Measurements from ENCODE around the gene RPUSD1. TPM values are rescaled to one million over a fixed set of nuclear protein-coding genes. Genes with fewer than 3 reads are reported as not detected.

Gene RPUSD1
- total RNA-seq, 1 experiment from 2014 or later: 69.3 TPM

DNA sequence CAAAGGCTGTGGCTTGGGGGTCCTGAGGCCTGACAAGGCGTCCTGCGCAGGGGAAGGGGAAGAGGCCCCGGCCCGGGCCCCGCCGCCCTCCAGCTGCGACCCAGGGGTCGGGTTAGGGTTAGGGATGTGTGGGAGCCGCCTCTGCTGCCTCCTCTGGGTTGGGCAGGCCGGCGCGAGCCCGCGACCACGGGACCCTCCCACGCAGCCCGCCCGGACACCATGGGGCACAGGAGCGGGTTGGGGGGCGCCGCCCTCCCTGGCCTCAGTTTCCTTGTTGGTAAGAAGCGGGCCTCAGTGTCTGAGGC, 47.8 kb downstream of the RPUSD1 start:
- no peak for DNase-seq (ENCODE audit: low spot score)

DNA sequence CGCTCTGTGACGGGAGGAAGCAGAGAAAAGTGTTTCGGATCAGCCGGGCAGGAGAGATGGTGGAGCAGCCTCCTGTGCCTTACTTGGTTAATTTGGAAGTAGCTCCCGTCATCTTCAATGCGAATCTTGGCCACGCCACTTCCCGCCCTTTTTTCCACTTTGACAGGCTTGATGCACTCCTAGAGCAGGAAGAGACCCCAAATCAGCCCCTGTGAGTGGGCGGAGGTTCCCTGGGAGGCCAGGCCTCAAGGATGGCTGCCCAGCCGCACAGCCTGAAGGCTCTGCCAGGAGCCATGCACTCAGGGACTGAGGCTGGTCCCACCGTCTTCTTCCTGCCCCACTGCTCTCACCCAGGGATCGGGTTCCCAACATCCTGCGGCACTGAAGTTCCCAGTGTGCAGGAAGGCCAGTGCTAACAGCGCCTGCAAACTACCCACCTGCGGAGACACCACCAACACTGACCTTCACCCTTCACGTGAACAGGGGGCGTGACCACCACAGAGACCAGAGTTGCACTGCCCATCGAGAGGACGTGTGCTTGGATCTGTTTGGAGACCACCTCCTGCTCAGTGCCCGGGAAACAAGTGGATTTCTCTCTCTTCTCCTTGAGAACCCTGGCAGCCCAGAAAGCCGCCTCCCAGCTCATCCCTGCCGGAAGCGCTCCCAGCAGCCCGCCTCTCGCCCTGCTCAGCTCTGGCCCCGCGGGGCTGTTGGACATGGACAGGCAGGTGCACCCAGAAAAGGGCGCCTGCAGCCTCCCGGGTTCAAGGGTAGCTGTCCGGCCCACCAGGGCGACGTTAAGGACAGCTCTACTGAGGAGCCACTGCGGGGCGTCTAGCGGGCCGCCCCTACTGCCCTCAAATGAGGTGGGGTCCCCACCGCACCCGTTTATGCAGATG, 48.4 kb downstream of the RPUSD1 start:
- in situ Hi-C loops (cut with HindIII; ENCODE audit: low sequenced_read_pairs): no loop called here
- no peak for DNase-seq (ENCODE audit: low spot score)

More for the DNA sequence above, 47.8 kb downstream of the RPUSD1 start:
- in situ Hi-C loops (cut with HindIII; ENCODE audit: low sequenced_read_pairs): no loop called here

DNA sequence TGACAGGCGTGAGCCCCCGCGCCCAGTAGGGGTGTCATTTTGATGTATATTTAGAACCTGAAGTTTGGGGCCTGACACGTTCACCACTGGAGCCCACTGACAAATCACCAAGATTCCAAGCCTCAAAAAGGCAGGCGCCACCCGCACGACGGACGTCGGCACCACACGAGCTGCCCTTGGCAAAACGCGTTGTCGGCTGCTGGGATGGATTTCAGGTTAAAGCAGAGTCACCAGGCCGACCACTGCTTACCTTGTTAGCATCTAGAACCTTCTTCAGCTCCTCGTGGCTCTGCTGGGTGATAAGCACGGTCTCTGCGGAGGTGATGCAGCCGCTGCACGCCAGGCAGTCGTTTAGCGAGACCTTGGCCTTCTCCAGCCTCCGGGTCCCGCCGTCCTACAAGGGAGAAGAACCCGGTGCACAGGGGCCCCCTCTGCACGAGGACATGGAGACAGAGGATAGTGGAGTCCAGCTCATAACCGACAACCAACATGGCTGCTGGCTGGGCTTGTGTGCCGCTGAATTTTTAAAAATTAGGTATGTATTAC, 51.2 kb downstream of the RPUSD1 start:
- in situ Hi-C loops (cut with HindIII; ENCODE audit: low sequenced_read_pairs): no loop called here
- no peak for DNase-seq (ENCODE audit: low spot score)

DNA sequence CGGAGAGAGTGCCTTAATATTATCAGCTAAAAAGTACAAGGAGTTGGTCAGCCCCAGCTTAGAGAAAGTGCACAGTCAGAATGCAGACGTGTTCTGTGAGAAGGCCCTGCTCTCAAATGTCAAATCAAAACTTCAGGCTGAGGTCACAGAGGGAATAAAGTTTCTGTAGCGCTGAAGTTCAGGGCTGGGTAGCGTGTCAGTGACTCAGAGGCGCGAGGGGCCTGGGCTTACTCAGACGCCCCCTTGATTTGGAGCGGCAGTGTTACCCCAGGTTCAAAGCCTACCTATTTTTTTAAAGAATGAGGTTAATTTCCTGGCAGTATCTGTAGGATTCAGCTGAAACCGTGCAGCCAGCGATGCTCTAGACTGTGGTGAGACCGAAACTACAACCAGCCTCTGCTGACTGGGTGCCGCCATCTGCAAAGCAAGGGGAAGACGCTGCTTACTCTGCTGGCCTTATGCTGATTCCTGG, 52.2 kb downstream of the RPUSD1 start:
- in situ Hi-C loops (cut with HindIII; ENCODE audit: low sequenced_read_pairs): no loop called here
- no peak for DNase-seq (ENCODE audit: low spot score)

DNA sequence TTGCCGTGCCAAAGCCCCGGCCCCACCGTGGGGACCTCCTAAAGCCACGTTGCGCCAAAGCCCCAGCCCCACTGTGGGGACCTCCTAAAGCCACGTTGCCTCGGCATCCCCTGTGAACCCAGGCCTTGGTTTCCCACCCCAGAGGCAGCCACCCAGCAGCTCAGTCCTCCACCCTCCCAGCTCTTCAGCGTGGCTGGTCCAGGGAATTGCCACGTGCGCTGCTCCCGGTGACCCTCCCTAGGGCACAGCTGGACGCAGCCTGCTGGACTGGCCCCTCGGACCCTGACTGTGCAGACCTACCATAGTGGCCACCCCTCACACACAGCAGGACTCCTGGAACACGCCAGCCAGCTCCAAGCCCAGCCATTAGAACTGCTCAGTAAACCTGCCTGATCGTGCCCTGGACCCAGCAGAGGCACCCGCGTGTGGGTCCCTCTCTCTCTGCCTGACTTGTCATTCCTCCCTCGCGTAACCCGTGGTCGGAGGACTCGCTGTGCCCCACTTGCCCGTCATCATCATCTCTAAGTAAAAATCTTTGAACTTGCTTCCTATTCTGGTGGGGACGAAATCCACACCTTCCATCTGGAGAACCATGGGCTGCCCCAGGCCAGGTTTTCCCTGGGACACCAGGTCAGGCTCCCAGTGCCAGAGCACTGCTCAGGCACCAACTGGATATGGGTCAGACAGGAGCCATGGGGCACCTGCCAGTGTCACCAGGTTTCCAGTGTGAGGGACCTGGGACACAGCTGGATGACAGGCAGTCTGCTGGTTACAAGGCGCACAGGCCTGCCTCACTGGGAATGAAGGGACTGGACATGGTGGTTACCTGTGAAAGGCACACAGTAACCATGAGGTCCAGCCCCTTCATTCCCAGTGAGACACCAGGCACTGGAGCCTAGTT, 53.0 kb downstream of the RPUSD1 start:
- in situ Hi-C loops (cut with HindIII; ENCODE audit: low sequenced_read_pairs): no loop called here
- DNase-seq (ENCODE audit: low spot score): no peak

Other genes with a start within 250 kb of the RPUSD1 start
- 0.41 and 2.3 TPM in 2 replicates for gene PRR35, start 228.0 kb downstream of the RPUSD1 start, total RNA-seq (2014; rRNA removed; shearing (Covaris generic))
- 2.7 and 4.1 TPM in 2 replicates for gene NHLRC4, start 221.4 kb downstream of the RPUSD1 start, total RNA-seq (2014; rRNA removed; shearing (Covaris generic))
- 38.8 and 54.4 TPM in 2 replicates for gene PIGQ, start 218.4 kb downstream of the RPUSD1 start, total RNA-seq (2014; rRNA removed; shearing (Covaris generic))
- 28.6 and 32.2 TPM in 2 replicates for gene RAB40C, start 198.3 kb downstream of the RPUSD1 start, total RNA-seq (2014; rRNA removed; shearing (Covaris generic))
- 44.6 and 64.4 TPM in 2 replicates for gene WFIKKN1, start 157.4 kb downstream of the RPUSD1 start, total RNA-seq (2014; rRNA removed; shearing (Covaris generic))
- 119 and 161 TPM in 2 replicates for gene METTL26, start 152.1 kb downstream of the RPUSD1 start, total RNA-seq (2014; rRNA removed; shearing (Covaris generic))
- gene MCRIP2, start 146.6 kb downstream of the RPUSD1 start, total RNA-seq (2014; rRNA removed; shearing (Covaris generic)): 65.4 and 108 TPM in 2 replicates
- 25.0 and 39.8 TPM in 2 replicates for gene WDR90, start 139.0 kb downstream of the RPUSD1 start, total RNA-seq (2014; rRNA removed; shearing (Covaris generic))
- gene RHOT2, start 120.2 kb downstream of the RPUSD1 start, total RNA-seq (2014; rRNA removed; shearing (Covaris generic)): 83.4 and 104 TPM in 2 replicates
- gene RHBDL1, start 112.7 kb downstream of the RPUSD1 start, total RNA-seq (2014; rRNA removed; shearing (Covaris generic)): 1.1 and 1.5 TPM in 2 replicates
- gene STUB1, start 108.0 kb downstream of the RPUSD1 start, total RNA-seq (2014; rRNA removed; shearing (Covaris generic)): 145 and 207 TPM in 2 replicates
- 3.8 and 4.0 TPM in 2 replicates for gene JMJD8, start 104.0 kb downstream of the RPUSD1 start, total RNA-seq (2014; rRNA removed; shearing (Covaris generic))
- gene WDR24, start 98.0 kb downstream of the RPUSD1 start, total RNA-seq (2014; rRNA removed; shearing (Covaris generic)): 6.2 and 7.9 TPM in 2 replicates
- 14.6 and 19.4 TPM in 2 replicates for gene FBXL16, start 82.6 kb downstream of the RPUSD1 start, total RNA-seq (2014; rRNA removed; shearing (Covaris generic))
- gene METRN, start 73.3 kb downstream of the RPUSD1 start, total RNA-seq (2014; rRNA removed; shearing (Covaris generic)): 428 and 493 TPM in 2 replicates
- gene ANTKMT, start 67.2 kb downstream of the RPUSD1 start, total RNA-seq (2014; rRNA removed; shearing (Covaris generic)): 45.5 and 47.6 TPM in 2 replicates
- 20.0 and 26.4 TPM in 2 replicates for gene CCDC78, start 61.9 kb downstream of the RPUSD1 start, total RNA-seq (2014; rRNA removed; shearing (Covaris generic))
- gene HAGHL, start 61.3 kb downstream of the RPUSD1 start, total RNA-seq (2014; rRNA removed; shearing (Covaris generic)): 42.3 and 43.1 TPM in 2 replicates
- gene CIAO3, start 47.4 kb downstream of the RPUSD1 start, total RNA-seq (2014; rRNA removed; shearing (Covaris generic)): 29.6 and 49.4 TPM in 2 replicates
- gene MSLN, start 27.6 kb downstream of the RPUSD1 start, total RNA-seq (2014; rRNA removed; shearing (Covaris generic)): 0.14 and 1.8 TPM in 2 replicates
- 60.2 and 61.4 TPM in 2 replicates for gene CHTF18, start 239 bp upstream of the RPUSD1 start, total RNA-seq (2014; rRNA removed; shearing (Covaris generic))
- gene GNG13, start 12.4 kb upstream of the RPUSD1 start, total RNA-seq (2014; rRNA removed; shearing (Covaris generic)): 0.17 TPM in 1 of 2 replicates, not detected in the other
- gene LMF1, start 182.6 kb upstream of the RPUSD1 start, total RNA-seq (2014; rRNA removed; shearing (Covaris generic)): 25.9 and 34.1 TPM in 2 replicates
- 72.7 and 82.6 TPM in 2 replicates for gene SOX8, start 193.4 kb upstream of the RPUSD1 start, total RNA-seq (2014; rRNA removed; shearing (Covaris generic))